Mesenteric fat pad (tissue), 1 donor: ENCODE results near the gene HS3ST6. TPM values are rescaled to one million over a fixed set of nuclear protein-coding genes. Genes with fewer than 3 reads are reported as not detected.
"Not testable (repeated sequence)": the region's sequence is repeated elsewhere in the genome, so short reads cannot be mapped to it uniquely, and the experiment has no call there.

ENCODE experiments used
- DNase-seq: peaks from one replicate; pipeline ENCODE4 v3.0.0-alpha.2; 2020; ENCODE audit warnings: low spot score
- total RNA-seq: library from RNA; stranded (reverse); fragmentation: NEBNext Ultra II Directional; extraction: Animal tissue kit (Norgen Biotek cat#: 25700); gene quantifications from one replicate; pipeline ENCODE4 v1.2.1, GENCODE V29; 2021
- donor health status: DM: yes; HTN: yes; CAD: no.

The HS3ST6 gene
- total RNA-seq, 1 donor from 2014 or later: not detected

DNA sequence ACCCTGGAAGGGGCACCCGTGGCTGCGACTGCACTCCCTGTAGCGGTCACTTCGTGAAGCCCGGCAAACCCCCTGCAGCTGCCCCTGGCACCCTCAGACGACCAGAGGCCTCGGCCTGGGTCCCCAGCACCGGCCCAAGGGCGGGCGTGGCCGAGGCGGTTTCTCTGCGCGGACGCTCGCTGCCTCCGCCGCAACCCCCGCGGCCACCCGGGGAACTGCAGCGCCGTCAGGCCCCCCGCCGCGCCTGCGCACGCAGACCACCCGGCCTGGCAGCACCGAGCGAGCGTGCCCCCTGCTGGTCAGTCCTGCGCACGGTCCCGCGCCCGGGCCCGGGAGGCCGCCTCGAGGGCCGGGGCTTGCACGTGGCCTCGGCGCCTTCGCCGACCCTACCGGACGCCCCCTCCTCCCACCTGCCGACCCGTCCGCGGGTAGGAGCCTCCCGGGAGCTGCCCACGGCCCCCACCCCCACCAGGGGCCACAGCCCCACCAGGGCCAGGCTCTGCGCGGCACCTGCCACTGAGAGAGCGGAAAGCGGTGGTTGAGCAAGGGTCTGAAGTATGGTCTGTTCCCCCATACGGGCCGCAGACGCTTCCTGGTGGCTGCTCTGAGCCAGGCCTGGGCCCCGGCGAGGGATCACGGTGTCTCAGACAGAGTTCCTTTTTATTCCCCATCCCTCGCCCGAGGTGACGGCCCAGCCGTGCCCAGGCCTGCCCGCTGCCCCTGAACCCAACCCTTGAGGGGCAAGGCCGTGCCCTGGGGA, 11.5 kb upstream of the HS3ST6 start:
- peak; percentile 98 for DNase-seq

DNA sequence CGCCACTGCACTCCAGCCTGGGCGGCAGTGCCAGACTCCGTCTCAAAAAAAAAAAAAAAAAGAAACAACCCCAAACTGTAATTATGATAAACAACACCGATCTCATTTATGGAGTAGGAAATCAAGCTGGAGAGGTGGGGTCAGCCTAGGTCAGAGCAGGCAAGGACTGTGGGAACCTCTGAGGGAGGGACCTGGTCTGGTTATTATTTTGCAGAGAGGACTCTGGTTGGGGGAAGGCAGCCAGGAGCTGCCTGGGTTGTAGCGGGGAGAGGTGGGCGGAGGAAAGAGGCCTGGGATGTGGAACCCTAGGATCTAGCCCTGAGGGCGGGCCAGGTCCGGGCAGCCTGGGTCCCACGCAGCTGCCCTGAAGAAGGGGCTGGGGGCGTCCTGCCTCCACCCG, 10.9 kb upstream of the HS3ST6 start:
- DNase-seq: no peak

DNA sequence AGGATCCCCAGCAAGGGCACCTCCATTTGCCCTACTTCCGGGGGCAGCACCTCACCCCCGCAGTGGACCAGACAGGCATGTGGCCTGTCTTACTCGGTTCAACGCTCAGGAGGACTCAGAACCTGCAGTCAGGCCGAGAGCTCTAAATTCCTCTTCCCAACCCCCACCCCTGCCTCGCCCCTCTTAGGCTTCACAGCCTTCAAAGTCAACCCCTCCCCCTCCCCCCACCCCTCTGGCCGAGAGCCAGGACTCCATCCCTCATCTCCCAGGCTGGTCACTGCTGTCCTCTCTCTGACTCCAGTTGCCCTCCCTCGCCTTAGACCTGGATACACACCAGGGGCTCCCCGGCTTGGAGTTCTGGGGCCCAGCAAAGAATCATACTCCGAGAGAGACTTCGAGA, 8.1 kb upstream of the HS3ST6 start:
- DNase-seq: no peak

DNA sequence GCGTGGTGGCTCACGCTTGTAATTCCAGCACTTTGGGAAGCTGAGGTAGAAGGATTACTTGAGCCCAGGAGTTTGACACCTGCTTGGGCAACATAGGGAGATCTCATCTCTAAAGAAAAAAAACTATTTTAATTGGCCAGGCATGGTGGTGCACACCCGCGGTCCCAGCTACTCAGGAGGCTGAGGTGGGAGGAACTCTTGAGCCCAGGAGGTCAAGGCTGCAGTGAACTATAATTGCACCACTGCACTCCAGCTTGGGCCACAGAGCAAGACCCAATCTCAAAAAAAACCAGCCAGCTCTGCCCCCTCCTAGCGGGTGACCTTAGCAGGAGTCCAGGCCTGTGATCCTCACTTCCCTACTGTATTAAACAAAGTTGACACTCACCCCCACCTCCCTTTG, 5.9 kb upstream of the HS3ST6 start:
- DNase-seq: no peak

DNA sequence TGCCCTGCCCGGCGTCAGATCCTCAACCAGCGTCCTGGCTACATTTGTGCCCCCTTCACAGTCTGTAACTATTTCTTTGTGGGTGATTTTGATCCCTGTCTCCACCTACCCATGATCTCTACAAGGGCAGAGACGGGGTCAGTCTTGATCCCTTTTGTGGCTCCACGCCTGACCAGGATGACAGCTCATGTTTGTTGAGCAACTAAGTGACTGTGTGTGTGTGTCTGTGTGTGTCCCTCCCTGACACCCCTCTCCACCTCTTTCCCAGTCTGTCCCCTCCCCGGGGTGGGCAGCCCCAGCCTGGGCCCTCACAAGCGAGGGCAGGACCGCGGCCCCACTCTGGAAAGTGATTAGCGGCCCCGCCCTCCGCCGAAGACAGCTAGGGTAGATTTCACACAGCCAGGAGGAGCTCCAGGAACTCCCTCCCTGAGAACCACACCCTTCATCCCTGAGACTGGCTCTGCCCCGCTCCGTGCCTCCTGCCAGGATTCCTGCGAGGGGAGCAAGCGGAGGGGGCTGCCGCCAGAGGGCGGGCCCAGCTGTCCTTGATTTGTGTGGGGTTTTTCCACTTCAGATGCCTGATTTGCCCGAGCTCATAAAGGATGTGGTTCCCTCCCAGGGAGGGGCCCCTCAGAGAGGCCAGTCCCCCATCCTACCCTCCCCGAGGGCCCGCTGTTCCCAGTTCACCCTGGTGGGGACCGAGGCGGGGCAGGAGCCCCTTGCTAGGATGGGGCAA, 5.3 kb upstream of the HS3ST6 start:
- DNase-seq: no peak

DNA sequence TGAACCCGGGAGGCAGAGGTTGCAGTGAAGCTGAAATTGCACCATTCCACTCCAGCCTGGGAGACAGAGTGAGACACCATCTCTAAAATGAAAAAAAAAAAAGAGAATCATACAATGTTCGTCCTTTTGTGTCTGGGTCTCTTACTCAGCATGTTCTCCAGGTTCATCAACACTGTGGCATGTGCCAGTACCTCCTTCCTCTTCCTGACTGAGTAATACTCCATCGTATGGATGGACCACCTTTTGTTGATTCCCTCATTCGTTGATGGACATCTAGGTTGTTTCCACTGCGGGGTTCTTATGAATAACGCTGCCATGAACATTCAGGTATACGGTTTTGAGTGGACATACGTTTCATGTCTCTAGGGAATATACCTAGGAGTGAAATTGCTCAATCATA, 4.1 kb upstream of the HS3ST6 start:
- no peak for DNase-seq

DNA sequence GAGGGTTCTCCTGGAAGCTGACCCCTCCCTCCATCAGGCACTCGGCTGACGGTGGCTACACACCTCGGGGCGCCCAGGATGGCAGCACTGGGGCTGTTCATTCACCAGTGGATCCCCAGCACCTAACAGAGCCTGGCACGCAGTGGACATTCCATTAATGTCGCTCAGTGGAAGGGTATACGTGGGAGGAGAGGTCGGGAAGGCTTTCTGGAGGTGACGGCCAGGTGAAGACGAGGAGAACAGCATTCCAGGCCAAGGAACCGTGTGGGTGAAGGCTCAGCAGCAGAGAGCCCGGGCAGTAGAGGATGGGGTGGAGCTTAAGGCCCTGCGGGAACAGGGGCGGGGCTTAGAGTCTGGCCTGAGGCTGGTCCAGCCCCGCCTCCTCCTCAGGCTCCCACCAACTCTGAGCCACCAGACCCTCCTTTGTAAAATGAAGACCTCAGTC, 2.5 kb upstream of the HS3ST6 start:
- DNase-seq: no peak

DNA sequence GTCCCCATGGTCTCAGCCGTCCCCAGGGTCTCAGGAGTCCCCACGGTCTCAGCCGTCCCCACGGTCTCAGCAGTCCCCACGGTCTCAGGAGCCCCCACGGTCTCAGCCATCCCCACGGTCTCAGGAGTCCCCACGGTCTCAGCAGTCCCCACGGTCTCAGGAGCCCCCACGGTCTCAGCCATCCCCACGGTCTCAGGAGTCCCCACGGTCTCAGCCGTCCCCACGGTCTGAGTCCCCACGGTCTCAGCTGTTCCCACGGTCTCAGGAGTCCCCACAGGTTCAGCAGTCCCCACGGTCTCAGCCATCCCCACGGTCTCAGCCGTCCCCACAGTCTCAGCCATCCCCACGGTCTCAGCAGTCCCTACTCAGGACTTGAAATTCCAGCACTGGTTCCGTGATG, 1.9 kb upstream of the HS3ST6 start:
- not testable (repeated sequence) for DNase-seq

DNA sequence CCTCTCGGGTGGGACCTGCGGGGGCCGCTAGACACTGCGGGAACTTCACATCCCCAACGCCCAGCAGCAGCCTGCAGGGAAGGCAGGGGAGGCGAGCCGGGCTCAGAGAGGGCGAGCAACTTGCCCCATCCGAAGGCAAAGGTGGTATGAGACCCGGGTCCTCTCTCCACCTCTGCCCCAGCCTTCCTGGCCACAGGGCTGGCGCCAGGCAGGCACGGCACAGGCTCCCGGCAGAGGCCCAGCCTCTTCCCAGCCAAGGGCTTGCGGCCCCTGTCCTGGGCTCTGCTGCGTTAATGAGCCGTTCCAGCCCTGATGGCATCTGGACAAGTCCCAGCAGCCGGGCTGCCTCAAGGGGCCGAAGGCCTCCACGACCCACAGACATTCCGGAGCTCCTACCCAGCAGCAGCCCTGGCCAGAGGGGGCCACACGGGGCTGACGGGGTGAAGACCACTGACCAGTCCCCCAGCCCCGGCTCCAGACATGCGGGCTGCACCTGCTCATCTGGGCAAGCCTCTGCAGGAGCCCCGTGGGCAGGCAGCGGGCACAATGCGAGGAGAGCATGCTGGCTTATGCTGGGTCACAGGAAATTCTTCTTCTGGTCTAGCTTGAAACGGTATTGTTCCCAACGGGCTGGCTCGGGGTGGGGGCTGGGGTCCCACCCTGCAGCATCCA, 1.2 kb upstream of the HS3ST6 start:
- DNase-seq: no peak

DNA sequence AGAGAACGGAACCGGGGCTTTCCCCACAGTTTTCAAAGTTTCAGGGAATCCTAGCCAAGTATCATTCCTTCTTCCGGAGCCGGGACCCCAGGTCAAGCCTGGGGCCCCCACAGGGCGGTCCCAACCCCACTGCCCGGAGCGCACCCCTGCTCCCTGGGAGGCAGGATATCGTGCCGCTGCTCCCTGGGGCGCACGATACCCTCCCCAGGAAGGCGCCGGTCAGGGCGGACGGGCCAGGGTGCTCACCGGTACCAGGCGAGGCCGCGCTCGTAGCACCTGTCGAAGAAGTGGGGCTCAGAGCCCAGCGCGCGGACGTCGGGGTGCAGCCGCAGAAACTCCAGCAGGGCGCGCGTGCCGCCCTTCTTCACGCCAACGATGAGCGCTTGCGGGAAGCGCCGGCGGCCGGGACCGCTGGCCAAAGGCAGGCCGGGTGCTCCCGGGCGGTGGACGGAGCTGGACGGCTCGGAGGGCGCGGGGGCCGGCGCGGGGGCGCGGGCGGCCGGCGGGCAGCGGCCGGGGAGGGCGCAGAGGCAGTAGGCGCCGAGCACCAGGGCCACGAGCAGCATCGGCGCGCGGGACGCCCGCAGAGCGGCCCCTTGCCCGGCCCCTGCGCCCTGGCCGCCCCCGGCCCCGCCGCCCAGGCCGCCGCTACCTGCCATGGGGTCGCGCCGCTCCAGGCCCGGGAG, 407 bp downstream of the HS3ST6 start:
- no peak for DNase-seq

DNA sequence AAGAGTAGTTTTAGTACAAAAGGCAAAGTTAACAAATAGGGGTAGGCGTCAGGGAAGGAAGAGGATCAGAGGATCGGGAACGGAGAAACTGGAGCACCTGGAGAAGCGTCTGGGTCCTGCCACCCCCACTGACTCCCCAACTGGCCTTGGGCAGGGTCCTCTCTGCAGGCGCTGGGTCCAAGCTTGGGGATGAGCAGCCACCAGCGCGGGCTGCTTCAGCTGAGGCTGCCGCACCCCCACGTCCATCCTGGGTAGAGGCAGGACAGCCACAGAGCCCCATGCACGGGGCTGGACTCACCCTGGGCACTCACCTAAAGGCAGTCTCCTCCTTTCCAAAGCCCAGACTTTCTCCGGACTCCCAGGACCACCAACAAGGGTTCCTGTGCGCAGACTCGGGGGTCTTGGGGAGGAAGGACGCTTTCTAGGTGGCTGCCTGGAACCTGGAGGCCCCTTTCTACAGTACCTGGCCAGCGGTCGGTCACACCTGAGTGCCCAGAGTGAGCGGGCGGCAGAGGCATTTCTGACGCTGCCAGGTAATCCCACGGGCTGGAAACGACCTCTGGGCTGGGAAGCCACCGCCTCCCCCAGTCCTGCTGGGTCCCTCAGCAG, 1.1 kb downstream of the HS3ST6 start:
- no peak for DNase-seq

DNA sequence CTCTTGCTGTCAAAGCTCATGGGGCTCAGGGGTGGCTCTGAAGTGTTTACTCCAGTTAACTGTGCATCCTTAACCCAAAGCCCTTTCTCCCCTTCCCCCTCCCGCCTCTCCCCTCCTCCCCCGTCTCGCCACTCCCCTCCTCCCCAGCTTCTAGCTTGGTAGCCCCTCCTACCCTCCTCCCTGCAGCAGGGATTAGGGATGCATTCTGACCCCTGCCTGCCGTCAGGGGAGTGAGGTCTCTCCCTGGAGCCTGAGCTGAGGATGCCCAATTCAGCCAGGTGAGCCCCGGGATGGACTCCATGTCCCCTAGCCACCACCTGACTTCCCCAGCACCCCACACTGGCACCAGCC, 1.6 kb downstream of the HS3ST6 start:
- DNase-seq: no peak

DNA sequence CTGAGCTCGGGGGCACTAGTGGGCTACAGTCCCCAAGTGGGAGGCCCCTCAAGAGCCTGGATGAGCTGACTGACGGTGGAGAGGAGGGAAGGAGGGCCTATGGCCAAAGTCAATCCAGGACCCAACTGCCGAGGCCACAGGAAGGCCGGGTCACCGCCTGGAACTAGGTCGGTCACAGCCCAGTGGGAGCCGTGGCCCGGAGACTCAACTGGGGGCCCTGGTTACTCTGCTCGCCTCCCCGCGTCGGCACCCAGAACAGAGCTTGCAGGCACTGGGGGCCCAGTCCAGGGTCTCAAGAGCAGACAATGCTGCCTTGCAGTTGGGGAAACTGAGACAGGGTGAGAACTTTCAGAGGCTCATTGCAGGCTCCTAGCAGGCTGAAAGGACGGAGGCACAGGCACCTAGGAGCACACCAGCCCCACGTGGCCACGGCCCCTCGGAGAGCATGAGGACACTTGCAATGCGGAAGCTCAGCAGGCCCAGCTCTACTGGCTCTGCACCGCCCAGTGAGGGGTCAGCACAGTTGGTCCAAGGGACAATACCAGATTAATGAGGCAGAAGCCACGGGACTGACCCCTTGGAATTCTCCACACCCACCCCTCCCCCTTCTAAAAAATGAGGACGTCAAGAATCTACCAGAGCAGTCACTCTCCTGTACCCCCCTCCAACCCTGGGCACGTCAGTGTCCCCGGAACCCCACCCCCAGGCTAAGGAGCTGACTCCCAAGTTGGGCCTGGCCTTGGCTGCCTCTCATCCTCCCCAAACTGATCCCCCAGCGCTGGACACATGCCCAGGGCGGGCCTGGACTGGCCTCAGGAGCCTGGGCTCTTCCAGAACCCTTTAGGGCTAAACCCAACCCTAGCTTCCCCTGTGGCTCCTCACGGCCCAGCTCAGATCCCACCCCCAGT, 2.2 kb downstream of the HS3ST6 start:
- no peak for DNase-seq

DNA sequence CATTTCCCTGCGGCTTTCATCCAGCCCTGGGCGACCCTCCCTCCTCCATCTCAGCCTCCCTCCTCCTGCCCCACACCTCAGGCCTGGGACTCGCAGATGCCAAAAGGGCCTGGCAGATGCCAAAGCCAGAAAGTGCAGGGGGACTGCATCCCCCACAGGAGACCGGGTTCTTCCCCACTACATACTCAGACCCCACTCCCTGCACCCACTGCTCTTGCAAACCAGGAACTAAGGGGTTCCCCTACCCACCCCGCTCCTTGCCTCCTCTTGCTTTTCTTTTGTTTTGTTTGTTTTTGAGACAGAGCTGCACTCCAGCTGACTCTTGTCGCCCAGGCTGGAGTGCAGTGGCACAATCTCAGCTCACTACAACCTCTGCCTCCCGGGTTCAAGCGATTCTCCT, 3.2 kb downstream of the HS3ST6 start:
- DNase-seq: no peak

DNA sequence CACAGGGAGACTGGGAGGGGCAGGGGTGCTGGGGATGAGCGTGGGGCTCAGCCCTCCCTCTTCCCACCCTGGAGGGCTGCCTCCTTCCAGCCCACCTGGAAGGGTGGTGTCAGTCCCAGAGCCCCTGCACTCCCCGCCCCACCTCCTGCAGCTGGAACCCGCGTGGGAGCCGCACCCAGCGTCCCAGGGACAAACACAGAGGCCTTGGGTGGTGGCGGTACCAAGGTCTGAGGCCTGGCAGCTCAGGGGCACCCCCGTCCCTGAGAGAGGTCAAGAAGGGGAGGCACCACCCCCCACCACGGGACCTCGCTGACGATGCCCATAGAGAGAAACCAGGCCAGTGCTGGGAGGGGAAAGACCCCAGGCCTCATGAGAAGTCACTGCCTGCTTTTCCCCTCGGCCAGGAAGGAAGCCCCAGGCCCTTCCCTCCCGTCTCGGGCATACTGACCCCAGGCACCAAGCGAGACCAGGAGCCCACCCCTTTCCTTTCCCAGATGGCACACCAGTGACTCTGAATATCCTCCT, 4.1 kb downstream of the HS3ST6 start:
- no peak for DNase-seq

DNA sequence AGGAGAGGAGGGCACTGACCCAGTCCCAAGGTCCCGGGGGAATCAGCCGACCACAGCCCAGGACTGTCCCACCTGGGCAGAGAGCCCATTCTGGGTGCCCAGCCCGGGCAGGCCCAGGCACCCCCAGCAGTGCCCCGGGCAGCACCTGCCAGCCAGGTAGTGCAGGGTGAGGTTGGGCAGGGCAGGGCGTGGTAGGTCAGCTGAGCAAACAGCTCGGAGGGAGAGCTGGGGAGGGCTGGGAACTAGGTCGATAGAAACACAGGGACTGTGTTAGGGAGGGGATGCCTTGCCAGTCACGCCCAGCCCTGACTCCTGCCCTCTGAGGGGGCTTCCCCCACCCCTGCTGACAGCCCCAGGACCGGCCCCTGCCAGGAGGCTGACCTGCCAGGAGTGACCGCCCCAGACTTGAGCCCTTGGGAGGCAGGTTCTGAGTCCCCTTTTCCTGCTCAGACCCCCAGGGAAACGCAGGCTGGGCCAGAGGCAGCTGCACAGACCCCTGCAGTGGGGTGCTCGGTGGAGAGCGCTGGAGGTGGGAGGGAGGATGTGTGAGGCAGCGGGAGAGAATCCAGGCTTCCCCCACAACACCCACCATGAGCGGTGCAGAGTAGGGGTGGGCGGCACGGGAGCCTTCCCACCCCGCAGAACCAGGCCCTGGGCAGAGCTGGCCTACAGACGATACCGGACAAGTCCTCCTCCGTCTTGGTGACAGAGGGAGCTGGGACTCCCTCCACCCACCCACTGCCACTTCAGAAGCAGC, 4.7 kb downstream of the HS3ST6 start:
- no peak for DNase-seq

DNA sequence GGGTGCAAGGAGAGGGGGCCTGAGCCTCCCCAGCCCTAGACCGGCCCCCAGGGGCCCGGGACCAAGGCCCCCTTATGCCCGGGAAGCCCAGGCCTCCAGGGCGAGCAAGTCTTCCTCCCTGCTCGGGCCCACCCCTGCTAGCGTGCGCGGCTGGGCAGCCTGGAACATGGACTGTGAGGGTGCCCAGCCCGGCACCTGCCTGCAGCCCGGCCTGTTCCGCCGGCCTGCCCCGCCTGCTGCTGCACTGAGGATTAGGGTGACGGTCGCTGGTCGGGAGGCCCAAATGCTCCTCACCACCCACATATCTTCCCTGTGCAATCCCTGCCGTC, 6.0 kb downstream of the HS3ST6 start:
- no peak for DNase-seq

DNA sequence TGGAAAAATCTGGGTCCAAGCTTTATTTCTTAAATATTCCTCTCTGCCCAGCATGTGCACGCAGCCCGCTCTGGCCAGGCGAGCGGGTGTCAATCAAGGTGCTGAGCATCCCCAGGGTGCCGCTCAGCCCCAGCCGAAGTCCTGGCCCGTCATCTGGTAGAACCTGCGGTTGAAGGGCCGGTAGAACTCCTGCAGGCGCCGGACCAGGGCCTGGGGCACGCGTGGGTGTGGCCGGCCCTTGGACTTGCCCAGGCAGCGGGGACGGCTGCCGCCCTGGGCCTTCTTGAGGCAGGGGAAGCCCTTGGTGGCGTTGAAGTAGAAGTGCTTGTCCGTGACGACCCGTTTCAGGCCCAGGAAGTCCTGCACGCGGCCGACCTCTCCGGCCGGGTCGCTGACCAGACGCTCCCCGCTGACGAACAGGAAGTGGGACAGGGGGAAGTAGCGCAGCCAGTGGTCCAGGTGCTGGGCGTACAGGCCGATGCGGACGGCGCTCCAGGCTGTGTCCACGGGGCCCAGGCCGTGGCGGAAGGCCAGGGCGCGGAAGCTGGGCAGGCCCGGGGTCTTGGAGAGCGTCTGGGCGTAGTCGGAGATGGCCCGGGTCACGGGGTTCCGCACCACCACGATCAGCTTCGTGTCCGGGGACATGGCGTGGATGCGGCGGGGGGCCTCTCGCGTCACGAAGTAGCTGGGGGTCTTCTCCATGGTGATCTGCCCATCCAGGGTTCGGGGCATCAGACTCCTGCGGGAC, 6.6 kb downstream of the HS3ST6 start:
- no peak for DNase-seq
